ENCODE measurements around the gene SPRR5. TPM values are rescaled to one million over a fixed set of nuclear protein-coding genes. Genes with fewer than 3 reads are reported as not detected.

SPRR5 gene
- total RNA-seq, 2 donors from 2014 or later: not detected

- Histone ChIP-seq H3K27ac (no peak overlapping the region), H3K9ac (ENCODE audit: low read depth in 2 of 2, low read length in 2 of 2) (no peak overlapping the region), H3K36me3 (no peaks in the 10 kb centered on the region), H3K27me3 (no peaks in the 10 kb centered on the region), H3K9me3 (no peaks in the 10 kb centered on the region), H3K4me3 (no peak overlapping the region), H3K4me1 (no peaks in the 10 kb centered on the region)
- DNase-seq: no peak
- intact Hi-C loops (cut with DNase I): no loop called here
- TF ChIP-seq CTCF (IDR thresholded peaks at IDR 0.05): no peak
Measured at GRCh38 chr1:152996633-152997400, 49.8 kb downstream of the SPRR5 start.

GRCh38 chr1:152997901-152998300 is 50.9 kb downstream of the SPRR5 start:
- DNase-seq: no peak
- no peak for TF ChIP-seq CTCF (IDR thresholded peaks at IDR 0.05)
- intact Hi-C loops (cut with DNase I): no loop called here
- no peaks in the 10 kb centered on the region for H3K9me3 ChIP-seq
- H3K27me3 ChIP-seq: no peaks in the 10 kb centered on the region
- no peak overlapping the region for H3K27ac ChIP-seq
- H3K4me1 ChIP-seq: no peaks in the 10 kb centered on the region
- no peak overlapping the region for H3K9ac ChIP-seq (ENCODE audit: low read depth in 2 of 2, low read length in 2 of 2)
- H3K4me3 ChIP-seq: no peak overlapping the region
- no peaks in the 10 kb centered on the region for H3K36me3 ChIP-seq

- TF ChIP-seq CTCF (IDR thresholded peaks at IDR 0.05): no peak
- Histone ChIP-seq H3K9me3 (no peaks in the 10 kb centered on the region), H3K27me3 (no peaks in the 10 kb centered on the region), H3K4me3 (no peak overlapping the region), H3K36me3 (no peaks in the 10 kb centered on the region), H3K4me1 (no peaks in the 10 kb centered on the region), H3K9ac (ENCODE audit: low read depth in 2 of 2, low read length in 2 of 2) (no peak overlapping the region), H3K27ac (no peak overlapping the region)
- DNase-seq: no peak
- intact Hi-C loops (cut with DNase I): no loop called here
Measured at GRCh38 chr1:152998476-152998875, 51.5 kb downstream of the SPRR5 start.

Other genes starting within 250 kb of the SPRR5 start
- gene LCE2A, start 248.9 kb upstream of the SPRR5 start, total RNA-seq: not detected
- gene LCE4A, start 239.0 kb upstream of the SPRR5 start, total RNA-seq: not detected
- not detected for gene KPRP, start 189.2 kb upstream of the SPRR5 start, total RNA-seq
- not detected for gene LCE1F, start 172.1 kb upstream of the SPRR5 start, total RNA-seq
- gene LCE1E, start 160.9 kb upstream of the SPRR5 start, total RNA-seq: not detected
- gene LCE1D, start 150.5 kb upstream of the SPRR5 start, total RNA-seq: not detected
- not detected for gene LCE1C, start 140.6 kb upstream of the SPRR5 start, total RNA-seq
- gene LCE1B, start 135.2 kb upstream of the SPRR5 start, total RNA-seq: not detected
- not detected for gene LCE1A, start 119.7 kb upstream of the SPRR5 start, total RNA-seq
- gene LCE6A, start 104.3 kb upstream of the SPRR5 start, total RNA-seq: not detected
- not detected for gene LCE7A, start 87.2 kb upstream of the SPRR5 start, total RNA-seq
- gene SMCP, start 68.9 kb upstream of the SPRR5 start, total RNA-seq: not detected
- gene IVL, start 38.7 kb upstream of the SPRR5 start, total RNA-seq: not detected
- not detected for gene SPRR4, start 23.4 kb downstream of the SPRR5 start, total RNA-seq
- not detected for gene SPRR1A, start 36.9 kb downstream of the SPRR5 start, total RNA-seq
- not detected for gene SPRR3, start 54.5 kb downstream of the SPRR5 start, total RNA-seq
- not detected for gene SPRR1B, start 84.0 kb downstream of the SPRR5 start, total RNA-seq
- gene SPRR2D, start 93.9 kb downstream of the SPRR5 start, total RNA-seq: not detected
- gene SPRR2A, start 110.3 kb downstream of the SPRR5 start, total RNA-seq: not detected
- not detected for gene SPRR2B, start 124.4 kb downstream of the SPRR5 start, total RNA-seq
- not detected for gene SPRR2E, start 147.3 kb downstream of the SPRR5 start, total RNA-seq
- gene SPRR2F, start 166.3 kb downstream of the SPRR5 start, total RNA-seq: not detected
- gene SPRR2G, start 203.7 kb downstream of the SPRR5 start, total RNA-seq: not detected

Data from colonic mucosa (tissue), 4 donors.